ENCODE measurements around the gene ANP32B. TPM values are rescaled to one million over a fixed set of nuclear protein-coding genes. Genes with fewer than 3 reads are reported as not detected.

The ANP32B gene
- total and polyA plus RNA-seq, 2 donors from 2014 or later: 101 TPM

GRCh38 chr9:98045234-98046179 is 62.4 kb downstream of the ANP32B start:
- intact Hi-C loops (cut with DNase I): no loop called here

GRCh38 chr9:98046180-98046543 is 63.0 kb downstream of the ANP32B start:
- intact Hi-C loops (cut with DNase I): no loop called here
- FAIRE-seq: no peak

More at GRCh38 chr9:98045234-98046179, 62.4 kb downstream of the ANP32B start:
- no peaks in the 10 kb centered on the region for H3K4me1 ChIP-seq (ENCODE audit: control insufficient read depth in 2 of 3, insufficient read depth in 2 of 3, low read depth in 1 of 3, low read length in 3 of 3)
- H3K36me3 ChIP-seq (ENCODE audit: control insufficient read depth in 2 of 3, insufficient read depth in 3 of 3, low read length in 3 of 3): no peaks in the 10 kb centered on the region
- no peak for FAIRE-seq
- no peak for TF ChIP-seq CTCF (IDR thresholded peaks at IDR 0.05; ENCODE audit: borderline replicate concordance, extremely low read depth, insufficient read depth)
- DNase-seq: no peak
- no peak overlapping the region for H3K4me3 ChIP-seq (ENCODE audit: low read length in 3 of 3)
- H3K27ac ChIP-seq (ENCODE audit: low read depth in 2 of 2, low read length in 2 of 2): no peak overlapping the region
- H3K27me3 ChIP-seq (ENCODE audit: control insufficient read depth, insufficient read depth, low read length): no peaks in the 10 kb centered on the region
- H3K9me3 ChIP-seq (ENCODE audit: control insufficient read depth in 2 of 3, insufficient read depth in 1 of 3, low read length in 3 of 3): no peaks in the 10 kb centered on the region
- H3K9ac ChIP-seq (ENCODE audit: low read length in 3 of 3): no peak overlapping the region

GRCh38 chr9:98047002-98047401 is 63.9 kb downstream of the ANP32B start:
- Histone ChIP-seq H3K9ac (ENCODE audit: low read length in 3 of 3) (no peak overlapping the region), H3K9me3 (ENCODE audit: control insufficient read depth in 2 of 3, insufficient read depth in 1 of 3, low read length in 3 of 3) (no peaks in the 10 kb centered on the region), H3K4me3 (ENCODE audit: low read length in 3 of 3) (no peak overlapping the region), H3K4me1 (ENCODE audit: control insufficient read depth in 2 of 3, insufficient read depth in 2 of 3, low read depth in 1 of 3, low read length in 3 of 3) (no peaks in the 10 kb centered on the region), H3K27ac (ENCODE audit: low read depth in 2 of 2, low read length in 2 of 2) (no peak overlapping the region), H3K36me3 (ENCODE audit: control insufficient read depth in 2 of 3, insufficient read depth in 3 of 3, low read length in 3 of 3) (no peaks in the 10 kb centered on the region), H3K27me3 (ENCODE audit: control insufficient read depth, insufficient read depth, low read length) (no peaks in the 10 kb centered on the region)
- no peak for DNase-seq
- TF ChIP-seq CTCF (IDR thresholded peaks at IDR 0.05; ENCODE audit: borderline replicate concordance, extremely low read depth, insufficient read depth): no peak
- intact Hi-C loops (cut with DNase I): no loop called here
- no peak for FAIRE-seq

More at GRCh38 chr9:98046180-98046543, 63.0 kb downstream of the ANP32B start:
- TF ChIP-seq CTCF (IDR thresholded peaks at IDR 0.05; ENCODE audit: borderline replicate concordance, extremely low read depth, insufficient read depth): no peak
- no peak for DNase-seq
- Histone ChIP-seq H3K36me3 (ENCODE audit: control insufficient read depth in 2 of 3, insufficient read depth in 3 of 3, low read length in 3 of 3) (no peaks in the 10 kb centered on the region), H3K27ac (ENCODE audit: low read depth in 2 of 2, low read length in 2 of 2) (no peak overlapping the region), H3K4me1 (ENCODE audit: control insufficient read depth in 2 of 3, insufficient read depth in 2 of 3, low read depth in 1 of 3, low read length in 3 of 3) (no peaks in the 10 kb centered on the region), H3K4me3 (ENCODE audit: low read length in 3 of 3) (no peak overlapping the region), H3K9ac (ENCODE audit: low read length in 3 of 3) (no peak overlapping the region), H3K9me3 (ENCODE audit: control insufficient read depth in 2 of 3, insufficient read depth in 1 of 3, low read length in 3 of 3) (no peaks in the 10 kb centered on the region), H3K27me3 (ENCODE audit: control insufficient read depth, insufficient read depth, low read length) (no peaks in the 10 kb centered on the region)
